PFSK-1 (cell line): ENCODE data around the gene ANKRD42.
A peak's percentile ranks its signal among the peaks of the same experiment; 100 is the strongest.

Experiments used
- POLR2AphosphoS5 ChIP-seq: IDR thresholded peaks from 2 replicates; pipeline ENCODE4 v1.6.1; 2012; ENCODE audit warnings: low read depth, mild to moderate bottlenecking, control low read depth, low read length, moderate library complexity
- REST ChIP-seq, 2 experiments: IDR thresholded peaks; 2 replicates each; pipeline versions ENCODE4 v1.6.1 to v1.8.0; 2011 to 2012; ENCODE audit warnings: low read depth in 2 of 2, low read length in 2 of 2, control low read depth in 1 of 2, inconsistent platforms in 1 of 2, mild to moderate bottlenecking in 1 of 2, moderate library complexity in 1 of 2; ENCODE audit not compliant: insufficient read depth in 1 of 2
- SIN3A ChIP-seq: IDR thresholded peaks from 2 replicates; pipeline ENCODE4 v1.6.1; 2012; ENCODE audit warnings: mild to moderate bottlenecking, low read length, moderate library complexity, borderline replicate concordance; ENCODE audit not compliant: insufficient read depth
- TAF1 ChIP-seq: IDR thresholded peaks from 2 replicates; pipeline ENCODE4 v1.6.1; 2012; ENCODE audit warnings: low read length, control low read depth, borderline replicate concordance; ENCODE audit not compliant: insufficient read depth

- TF ChIP-seq TAF1 (peak; percentile 99), POLR2AphosphoS5 (peak; percentile 99), SIN3A (0 out of 2 replicates have a peak, but pooled peaks have one; percentile 26), REST (IDR thresholded peaks at IDR 0.05; ENCODE audit: insufficient read depth in 1 of 2, low read depth in 2 of 2, low read length in 2 of 2) (peak; percentile 45 to 72; a peak in 2 of 4 replicates)
Observed at GRCh38 chr11:83156996-83157593, 36.4 kb upstream of the ANKRD42 start, which contains the start of gene PCF11.
